Bronchial epithelial cell (primary cell): ENCODE data around the gene SCG5. TPM values are rescaled to one million over a fixed set of nuclear protein-coding genes. Genes with fewer than 3 reads are reported as not detected.

Experiments used
- DNase-seq: peaks from one replicate; pipeline ENCODE4 v3.0.0-alpha.2; 2010; ENCODE audit warnings: low read depth
- FAIRE-seq: peaks from 2 replicates; lab custom pipeline; 2011; peaks lifted over from hg19 to GRCh38; lab: Jason Lieb, UNC
- H3K27me3 ChIP-seq: 2 replicates; pipeline ENCODE4 v1.5.1; 2011; ENCODE audit warnings: low read length; ENCODE audit not compliant: control insufficient read depth, insufficient read depth
- H3K36me3 ChIP-seq: 2 replicates; pipeline ENCODE4 v1.5.1; 2011; ENCODE audit warnings: low read length; ENCODE audit not compliant: control insufficient read depth, insufficient read depth
- H3K4me3 ChIP-seq: 2 replicates; pipeline ENCODE4 v1.5.1; 2011; ENCODE audit warnings: mild to moderate bottlenecking, low read depth, low read length, control low read depth
- total RNA-seq: library from RNA; depleted of rRNA; stranded (reverse); fragments of >200 nt; gene quantifications from 2 replicates; pipeline ENCODE4 v1.2.1, GENCODE V29; 2014
- TF ChIP-seq, protein P1 (sequence below): IDR thresholded peaks from 2 replicates; pipeline ENCODE4 v1.5.1; 2011; ENCODE audit warnings: mild to moderate bottlenecking, moderate library complexity, low read length, control low read depth, inconsistent platforms; ENCODE audit not compliant: insufficient read depth, severe bottlenecking

Gene SCG5
- total RNA-seq, 1 donor from 2014 or later: 11.8 TPM

GRCh38 chr15:32746116-32746857 is 104.8 kb downstream of the SCG5 start:
- TF ChIP-seq, protein P1, sequence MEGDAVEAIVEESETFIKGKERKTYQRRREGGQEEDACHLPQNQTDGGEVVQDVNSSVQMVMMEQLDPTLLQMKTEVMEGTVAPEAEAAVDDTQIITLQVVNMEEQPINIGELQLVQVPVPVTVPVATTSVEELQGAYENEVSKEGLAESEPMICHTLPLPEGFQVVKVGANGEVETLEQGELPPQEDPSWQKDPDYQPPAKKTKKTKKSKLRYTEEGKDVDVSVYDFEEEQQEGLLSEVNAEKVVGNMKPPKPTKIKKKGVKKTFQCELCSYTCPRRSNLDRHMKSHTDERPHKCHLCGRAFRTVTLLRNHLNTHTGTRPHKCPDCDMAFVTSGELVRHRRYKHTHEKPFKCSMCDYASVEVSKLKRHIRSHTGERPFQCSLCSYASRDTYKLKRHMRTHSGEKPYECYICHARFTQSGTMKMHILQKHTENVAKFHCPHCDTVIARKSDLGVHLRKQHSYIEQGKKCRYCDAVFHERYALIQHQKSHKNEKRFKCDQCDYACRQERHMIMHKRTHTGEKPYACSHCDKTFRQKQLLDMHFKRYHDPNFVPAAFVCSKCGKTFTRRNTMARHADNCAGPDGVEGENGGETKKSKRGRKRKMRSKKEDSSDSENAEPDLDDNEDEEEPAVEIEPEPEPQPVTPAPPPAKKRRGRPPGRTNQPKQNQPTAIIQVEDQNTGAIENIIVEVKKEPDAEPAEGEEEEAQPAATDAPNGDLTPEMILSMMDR: no peak
- Histone ChIP-seq H3K4me3 (no peak overlapping the region), H3K27me3 (no peaks in the 10 kb centered on the region), H3K36me3 (no peaks in the 10 kb centered on the region)
- FAIRE-seq (no peak), DNase-seq (no peak)

Other genes starting within 250 kb of the SCG5 start
- 0.13 and 0.26 TPM in 2 replicates for gene GOLGA8K, start 238.4 kb upstream of the SCG5 start, total RNA-seq
- 0.51 TPM in 1 of 2 replicates, not detected in the other for gene GOLGA8O, start 186.1 kb upstream of the SCG5 start, total RNA-seq
- gene GOLGA8N, start 48.3 kb upstream of the SCG5 start, total RNA-seq: 1.6 and 5.2 TPM in 2 replicates
- 1.1 and 1.2 TPM in 2 replicates for gene ARHGAP11A, start 26.2 kb upstream of the SCG5 start, total RNA-seq
- gene GREM1, start 76.3 kb downstream of the SCG5 start, total RNA-seq: 0.13 and 3.7 TPM in 2 replicates